ENCODE measurements around the gene AP2M1. TPM values are rescaled to one million over a fixed set of nuclear protein-coding genes. Genes with fewer than 3 reads are reported as not detected.

Gene AP2M1
- total and polyA plus RNA-seq, 2 of the 13 experiments (the other 11 are each of a cell fraction or from before 2014, with no cell fraction given): 126 to 146 TPM

DNA sequence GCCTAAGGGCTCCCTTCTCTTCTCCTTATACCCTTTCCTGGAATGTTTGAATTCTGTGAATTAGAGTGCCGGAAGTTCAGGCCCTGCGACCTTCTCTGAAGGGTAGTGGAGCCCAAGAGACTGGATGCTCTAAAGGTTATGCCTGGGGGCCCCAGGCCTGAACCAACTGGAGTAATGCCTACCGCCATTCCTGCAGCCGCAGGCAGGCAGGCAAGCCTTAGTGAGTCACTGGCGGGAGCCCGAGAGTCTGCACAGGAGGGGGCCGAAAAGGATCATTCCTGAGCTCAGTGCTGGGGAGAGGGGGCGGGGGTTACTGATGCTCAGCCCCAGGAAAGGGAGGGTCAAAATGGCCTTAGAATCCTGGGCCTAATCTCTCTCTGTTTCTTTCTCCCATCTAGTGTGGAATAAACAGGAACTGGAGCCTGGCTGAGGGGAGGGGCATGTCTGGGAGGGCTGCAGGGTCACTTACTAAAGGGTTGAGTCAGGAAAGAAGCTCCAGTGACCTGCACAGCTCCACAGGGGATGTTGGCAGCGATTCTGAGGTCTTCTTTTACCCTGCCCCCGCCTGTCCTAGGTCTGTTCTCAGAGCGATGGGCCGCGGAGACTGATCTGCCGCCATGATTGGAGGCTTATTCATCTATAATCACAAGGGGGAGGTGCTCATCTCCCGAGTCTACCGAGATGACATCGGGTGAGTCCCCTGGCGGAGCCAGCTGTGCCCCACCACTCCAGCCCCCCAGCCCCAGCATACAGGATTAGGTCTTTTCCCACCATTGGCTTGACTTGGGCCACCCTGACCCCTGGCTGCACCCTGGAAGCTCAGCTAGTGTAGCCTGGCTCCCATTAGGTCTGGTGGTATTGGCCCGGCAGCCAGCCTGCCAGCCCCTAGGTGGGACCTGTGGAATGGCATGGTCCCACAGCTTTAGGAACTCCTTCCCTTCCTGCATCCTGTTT lies 2.0 kb downstream of the AP2M1 start (continued):
- TF ChIP-seq, protein P1, sequence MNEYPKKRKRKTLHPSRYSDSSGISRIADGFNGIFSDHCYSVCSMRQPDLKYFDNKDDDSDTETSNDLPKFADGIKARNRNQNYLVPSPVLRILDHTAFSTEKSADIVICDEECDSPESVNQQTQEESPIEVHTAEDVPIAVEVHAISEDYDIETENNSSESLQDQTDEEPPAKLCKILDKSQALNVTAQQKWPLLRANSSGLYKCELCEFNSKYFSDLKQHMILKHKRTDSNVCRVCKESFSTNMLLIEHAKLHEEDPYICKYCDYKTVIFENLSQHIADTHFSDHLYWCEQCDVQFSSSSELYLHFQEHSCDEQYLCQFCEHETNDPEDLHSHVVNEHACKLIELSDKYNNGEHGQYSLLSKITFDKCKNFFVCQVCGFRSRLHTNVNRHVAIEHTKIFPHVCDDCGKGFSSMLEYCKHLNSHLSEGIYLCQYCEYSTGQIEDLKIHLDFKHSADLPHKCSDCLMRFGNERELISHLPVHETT (CRISPR knock-in tag; conservative IDR thresholded peaks at IDR 0.05): no peak
- TF ChIP-seq PHF20 (CRISPR knock-in tag; IDR thresholded peaks at IDR 0.05): no peak
- TF ChIP-seq SAP130 (CRISPR knock-in tag; IDR thresholded peaks at IDR 0.05; ENCODE audit: low read depth): peak; percentile 59
- TF ChIP-seq TAF1 (CRISPR knock-in tag; IDR thresholded peaks at IDR 0.05): 0 out of 2 replicates have a peak, but pooled peaks have one; percentile 13
- TF ChIP-seq, protein P2, sequence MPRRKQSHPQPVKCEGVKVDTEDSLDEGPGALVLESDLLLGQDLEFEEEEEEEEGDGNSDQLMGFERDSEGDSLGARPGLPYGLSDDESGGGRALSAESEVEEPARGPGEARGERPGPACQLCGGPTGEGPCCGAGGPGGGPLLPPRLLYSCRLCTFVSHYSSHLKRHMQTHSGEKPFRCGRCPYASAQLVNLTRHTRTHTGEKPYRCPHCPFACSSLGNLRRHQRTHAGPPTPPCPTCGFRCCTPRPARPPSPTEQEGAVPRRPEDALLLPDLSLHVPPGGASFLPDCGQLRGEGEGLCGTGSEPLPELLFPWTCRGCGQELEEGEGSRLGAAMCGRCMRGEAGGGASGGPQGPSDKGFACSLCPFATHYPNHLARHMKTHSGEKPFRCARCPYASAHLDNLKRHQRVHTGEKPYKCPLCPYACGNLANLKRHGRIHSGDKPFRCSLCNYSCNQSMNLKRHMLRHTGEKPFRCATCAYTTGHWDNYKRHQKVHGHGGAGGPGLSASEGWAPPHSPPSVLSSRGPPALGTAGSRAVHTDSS (CRISPR knock-in tag; conservative IDR thresholded peaks at IDR 0.05): no peak
- TF ChIP-seq, protein P3, sequence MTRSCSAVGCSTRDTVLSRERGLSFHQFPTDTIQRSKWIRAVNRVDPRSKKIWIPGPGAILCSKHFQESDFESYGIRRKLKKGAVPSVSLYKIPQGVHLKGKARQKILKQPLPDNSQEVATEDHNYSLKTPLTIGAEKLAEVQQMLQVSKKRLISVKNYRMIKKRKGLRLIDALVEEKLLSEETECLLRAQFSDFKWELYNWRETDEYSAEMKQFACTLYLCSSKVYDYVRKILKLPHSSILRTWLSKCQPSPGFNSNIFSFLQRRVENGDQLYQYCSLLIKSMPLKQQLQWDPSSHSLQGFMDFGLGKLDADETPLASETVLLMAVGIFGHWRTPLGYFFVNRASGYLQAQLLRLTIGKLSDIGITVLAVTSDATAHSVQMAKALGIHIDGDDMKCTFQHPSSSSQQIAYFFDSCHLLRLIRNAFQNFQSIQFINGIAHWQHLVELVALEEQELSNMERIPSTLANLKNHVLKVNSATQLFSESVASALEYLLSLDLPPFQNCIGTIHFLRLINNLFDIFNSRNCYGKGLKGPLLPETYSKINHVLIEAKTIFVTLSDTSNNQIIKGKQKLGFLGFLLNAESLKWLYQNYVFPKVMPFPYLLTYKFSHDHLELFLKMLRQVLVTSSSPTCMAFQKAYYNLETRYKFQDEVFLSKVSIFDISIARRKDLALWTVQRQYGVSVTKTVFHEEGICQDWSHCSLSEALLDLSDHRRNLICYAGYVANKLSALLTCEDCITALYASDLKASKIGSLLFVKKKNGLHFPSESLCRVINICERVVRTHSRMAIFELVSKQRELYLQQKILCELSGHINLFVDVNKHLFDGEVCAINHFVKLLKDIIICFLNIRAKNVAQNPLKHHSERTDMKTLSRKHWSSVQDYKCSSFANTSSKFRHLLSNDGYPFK (CRISPR knock-in tag; IDR thresholded peaks at IDR 0.05; ENCODE audit: borderline replicate concordance): peak; percentile 69; the same call in 1 of the 2 replicates
- TF ChIP-seq, protein P4, sequence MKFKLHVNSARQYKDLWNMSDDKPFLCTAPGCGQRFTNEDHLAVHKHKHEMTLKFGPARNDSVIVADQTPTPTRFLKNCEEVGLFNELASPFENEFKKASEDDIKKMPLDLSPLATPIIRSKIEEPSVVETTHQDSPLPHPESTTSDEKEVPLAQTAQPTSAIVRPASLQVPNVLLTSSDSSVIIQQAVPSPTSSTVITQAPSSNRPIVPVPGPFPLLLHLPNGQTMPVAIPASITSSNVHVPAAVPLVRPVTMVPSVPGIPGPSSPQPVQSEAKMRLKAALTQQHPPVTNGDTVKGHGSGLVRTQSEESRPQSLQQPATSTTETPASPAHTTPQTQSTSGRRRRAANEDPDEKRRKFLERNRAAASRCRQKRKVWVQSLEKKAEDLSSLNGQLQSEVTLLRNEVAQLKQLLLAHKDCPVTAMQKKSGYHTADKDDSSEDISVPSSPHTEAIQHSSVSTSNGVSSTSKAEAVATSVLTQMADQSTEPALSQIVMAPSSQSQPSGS (CRISPR knock-in tag; IDR thresholded peaks at IDR 0.05): no peak
- TF ChIP-seq ETV5 (CRISPR knock-in tag; IDR thresholded peaks at IDR 0.05; ENCODE audit: borderline replicate concordance): peak; percentile 26; the same call in 1 of the 2 replicates
- TF ChIP-seq, protein P5, sequence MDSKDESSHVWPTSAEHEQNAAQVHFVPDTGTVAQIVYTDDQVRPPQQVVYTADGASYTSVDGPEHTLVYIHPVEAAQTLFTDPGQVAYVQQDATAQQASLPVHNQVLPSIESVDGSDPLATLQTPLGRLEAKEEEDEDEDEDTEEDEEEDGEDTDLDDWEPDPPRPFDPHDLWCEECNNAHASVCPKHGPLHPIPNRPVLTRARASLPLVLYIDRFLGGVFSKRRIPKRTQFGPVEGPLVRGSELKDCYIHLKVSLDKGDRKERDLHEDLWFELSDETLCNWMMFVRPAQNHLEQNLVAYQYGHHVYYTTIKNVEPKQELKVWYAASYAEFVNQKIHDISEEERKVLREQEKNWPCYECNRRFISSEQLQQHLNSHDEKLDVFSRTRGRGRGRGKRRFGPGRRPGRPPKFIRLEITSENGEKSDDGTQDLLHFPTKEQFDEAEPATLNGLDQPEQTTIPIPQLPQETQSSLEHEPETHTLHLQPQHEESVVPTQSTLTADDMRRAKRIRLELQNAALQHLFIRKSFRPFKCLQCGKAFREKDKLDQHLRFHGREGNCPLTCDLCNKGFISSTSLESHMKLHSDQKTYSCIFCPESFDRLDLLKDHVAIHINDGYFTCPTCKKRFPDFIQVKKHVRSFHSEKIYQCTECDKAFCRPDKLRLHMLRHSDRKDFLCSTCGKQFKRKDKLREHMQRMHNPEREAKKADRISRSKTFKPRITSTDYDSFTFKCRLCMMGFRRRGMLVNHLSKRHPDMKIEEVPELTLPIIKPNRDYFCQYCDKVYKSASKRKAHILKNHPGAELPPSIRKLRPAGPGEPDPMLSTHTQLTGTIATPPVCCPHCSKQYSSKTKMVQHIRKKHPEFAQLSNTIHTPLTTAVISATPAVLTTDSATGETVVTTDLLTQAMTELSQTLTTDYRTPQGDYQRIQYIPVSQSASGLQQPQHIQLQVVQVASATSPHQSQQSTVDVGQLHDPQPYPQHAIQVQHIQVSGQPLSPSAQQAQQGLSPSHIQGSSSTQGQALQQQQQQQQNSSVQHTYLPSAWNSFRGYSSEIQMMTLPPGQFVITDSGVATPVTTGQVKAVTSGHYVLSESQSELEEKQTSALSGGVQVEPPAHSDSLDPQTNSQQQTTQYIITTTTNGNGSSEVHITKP (CRISPR knock-in tag; IDR thresholded peaks at IDR 0.05; ENCODE audit: low read depth): 0 out of 2 replicates have a peak, but pooled peaks have one; percentile 26
- TF ChIP-seq ZNF350 (CRISPR knock-in tag; IDR thresholded peaks at IDR 0.05; ENCODE audit: borderline replicate concordance, low read depth): no peak
- no peak for TF ChIP-seq KLF12 (CRISPR knock-in tag; IDR thresholded peaks at IDR 0.05; ENCODE audit: borderline replicate concordance)
- TF ChIP-seq, protein P6, sequence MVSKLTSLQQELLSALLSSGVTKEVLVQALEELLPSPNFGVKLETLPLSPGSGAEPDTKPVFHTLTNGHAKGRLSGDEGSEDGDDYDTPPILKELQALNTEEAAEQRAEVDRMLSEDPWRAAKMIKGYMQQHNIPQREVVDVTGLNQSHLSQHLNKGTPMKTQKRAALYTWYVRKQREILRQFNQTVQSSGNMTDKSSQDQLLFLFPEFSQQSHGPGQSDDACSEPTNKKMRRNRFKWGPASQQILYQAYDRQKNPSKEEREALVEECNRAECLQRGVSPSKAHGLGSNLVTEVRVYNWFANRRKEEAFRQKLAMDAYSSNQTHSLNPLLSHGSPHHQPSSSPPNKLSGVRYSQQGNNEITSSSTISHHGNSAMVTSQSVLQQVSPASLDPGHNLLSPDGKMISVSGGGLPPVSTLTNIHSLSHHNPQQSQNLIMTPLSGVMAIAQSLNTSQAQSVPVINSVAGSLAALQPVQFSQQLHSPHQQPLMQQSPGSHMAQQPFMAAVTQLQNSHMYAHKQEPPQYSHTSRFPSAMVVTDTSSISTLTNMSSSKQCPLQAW (CRISPR knock-in tag; IDR thresholded peaks at IDR 0.05): peak; percentile 10; the same call in 1 of the 2 replicates
- TF ChIP-seq ZNF772 (CRISPR knock-in tag; IDR thresholded peaks at IDR 0.05): 0 out of 2 replicates have a peak, but pooled peaks have one; percentile 32
- peak; percentile 60; the same call in 1 of the 2 replicates for TF ChIP-seq SRY (CRISPR knock-in tag; IDR thresholded peaks at IDR 0.05)
